ENCODE measurements around the gene CDC34.

Gene CDC34

DNA sequence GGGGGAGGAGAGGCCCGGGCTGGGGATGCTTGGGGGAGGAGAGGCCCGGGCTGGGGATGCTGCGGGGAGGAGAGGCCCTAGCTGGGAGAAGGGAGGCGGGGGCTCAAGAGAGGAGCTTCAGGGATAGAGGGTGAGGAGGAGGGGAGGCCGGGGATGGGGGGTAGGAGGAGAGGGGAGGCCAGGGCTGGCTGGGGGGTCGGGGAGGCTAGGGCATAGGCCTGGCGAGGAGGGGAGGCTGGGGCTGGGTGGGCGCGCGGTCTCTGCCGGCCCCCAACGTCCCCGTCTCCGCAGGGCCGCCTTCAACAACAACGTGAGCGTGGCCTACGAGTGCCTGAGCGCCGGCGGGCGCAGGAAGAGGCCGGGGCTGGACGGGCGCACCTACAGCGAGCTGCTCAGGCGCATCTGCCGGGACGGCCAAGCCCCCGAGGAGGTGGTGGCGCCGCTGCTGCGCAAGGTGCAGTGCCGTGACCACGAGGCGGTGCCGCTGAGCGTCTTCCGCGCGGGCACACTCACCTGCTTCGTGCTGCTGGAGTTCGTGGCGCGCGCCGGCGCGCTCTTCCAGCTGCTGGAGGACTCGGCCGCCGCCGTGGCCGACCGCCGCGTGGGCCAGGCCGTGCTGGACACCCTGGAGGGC is 12.8 kb upstream of the CDC34 start:
- TF ChIP-seq, protein P1, sequence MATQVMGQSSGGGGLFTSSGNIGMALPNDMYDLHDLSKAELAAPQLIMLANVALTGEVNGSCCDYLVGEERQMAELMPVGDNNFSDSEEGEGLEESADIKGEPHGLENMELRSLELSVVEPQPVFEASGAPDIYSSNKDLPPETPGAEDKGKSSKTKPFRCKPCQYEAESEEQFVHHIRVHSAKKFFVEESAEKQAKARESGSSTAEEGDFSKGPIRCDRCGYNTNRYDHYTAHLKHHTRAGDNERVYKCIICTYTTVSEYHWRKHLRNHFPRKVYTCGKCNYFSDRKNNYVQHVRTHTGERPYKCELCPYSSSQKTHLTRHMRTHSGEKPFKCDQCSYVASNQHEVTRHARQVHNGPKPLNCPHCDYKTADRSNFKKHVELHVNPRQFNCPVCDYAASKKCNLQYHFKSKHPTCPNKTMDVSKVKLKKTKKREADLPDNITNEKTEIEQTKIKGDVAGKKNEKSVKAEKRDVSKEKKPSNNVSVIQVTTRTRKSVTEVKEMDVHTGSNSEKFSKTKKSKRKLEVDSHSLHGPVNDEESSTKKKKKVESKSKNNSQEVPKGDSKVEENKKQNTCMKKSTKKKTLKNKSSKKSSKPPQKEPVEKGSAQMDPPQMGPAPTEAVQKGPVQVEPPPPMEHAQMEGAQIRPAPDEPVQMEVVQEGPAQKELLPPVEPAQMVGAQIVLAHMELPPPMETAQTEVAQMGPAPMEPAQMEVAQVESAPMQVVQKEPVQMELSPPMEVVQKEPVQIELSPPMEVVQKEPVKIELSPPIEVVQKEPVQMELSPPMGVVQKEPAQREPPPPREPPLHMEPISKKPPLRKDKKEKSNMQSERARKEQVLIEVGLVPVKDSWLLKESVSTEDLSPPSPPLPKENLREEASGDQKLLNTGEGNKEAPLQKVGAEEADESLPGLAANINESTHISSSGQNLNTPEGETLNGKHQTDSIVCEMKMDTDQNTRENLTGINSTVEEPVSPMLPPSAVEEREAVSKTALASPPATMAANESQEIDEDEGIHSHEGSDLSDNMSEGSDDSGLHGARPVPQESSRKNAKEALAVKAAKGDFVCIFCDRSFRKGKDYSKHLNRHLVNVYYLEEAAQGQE (IDR thresholded peaks at IDR 0.05; ENCODE audit: low read depth), result no peak
- TF ChIP-seq TCF12 (IDR thresholded peaks at IDR 0.05; ENCODE audit: low read depth) (no peak), TEAD4 (IDR thresholded peaks at IDR 0.05) (no peak), TAF1 (IDR thresholded peaks at IDR 0.05; ENCODE audit: low read depth) (no peak), YY1 (IDR thresholded peaks at IDR 0.05; ENCODE audit: low read depth) (no peak)

DNA sequence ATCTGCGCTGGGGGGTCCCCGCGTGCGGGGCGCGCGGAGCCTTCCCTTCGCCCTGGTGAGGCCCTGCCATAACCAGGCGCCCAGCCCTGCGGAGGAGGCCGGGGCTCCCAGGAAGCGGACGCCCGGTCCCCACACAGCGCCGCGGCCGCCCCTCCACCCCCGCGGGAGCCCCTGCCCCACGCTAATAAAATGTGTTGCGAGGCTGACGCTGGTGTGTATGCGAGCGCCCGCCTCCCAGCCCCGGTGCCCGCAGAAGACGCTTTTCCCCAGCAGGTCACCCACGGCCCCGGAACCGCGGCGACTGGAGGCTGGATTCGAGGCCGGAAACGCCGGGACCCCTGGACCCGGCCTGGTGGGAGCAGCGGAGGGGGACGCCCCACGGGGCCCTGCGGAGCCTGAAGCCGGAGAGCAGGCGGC is 12.1 kb upstream of the CDC34 start:
- TF ChIP-seq EGR1 (IDR thresholded peaks at IDR 0.05) (no peak), TAF1 (IDR thresholded peaks at IDR 0.05; ENCODE audit: low read depth) (no peak), FOXM1 (IDR thresholded peaks at IDR 0.05; ENCODE audit: borderline replicate concordance, low read depth) (no peak), TEAD4 (IDR thresholded peaks at IDR 0.05) (no peak)
- TF ChIP-seq, protein P1 (IDR thresholded peaks at IDR 0.05; ENCODE audit: low read depth), result no peak
- TF ChIP-seq, protein P2, sequence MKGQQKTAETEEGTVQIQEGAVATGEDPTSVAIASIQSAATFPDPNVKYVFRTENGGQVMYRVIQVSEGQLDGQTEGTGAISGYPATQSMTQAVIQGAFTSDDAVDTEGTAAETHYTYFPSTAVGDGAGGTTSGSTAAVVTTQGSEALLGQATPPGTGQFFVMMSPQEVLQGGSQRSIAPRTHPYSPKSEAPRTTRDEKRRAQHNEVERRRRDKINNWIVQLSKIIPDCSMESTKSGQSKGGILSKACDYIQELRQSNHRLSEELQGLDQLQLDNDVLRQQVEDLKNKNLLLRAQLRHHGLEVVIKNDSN (IDR thresholded peaks at IDR 0.05), result no peak

DNA sequence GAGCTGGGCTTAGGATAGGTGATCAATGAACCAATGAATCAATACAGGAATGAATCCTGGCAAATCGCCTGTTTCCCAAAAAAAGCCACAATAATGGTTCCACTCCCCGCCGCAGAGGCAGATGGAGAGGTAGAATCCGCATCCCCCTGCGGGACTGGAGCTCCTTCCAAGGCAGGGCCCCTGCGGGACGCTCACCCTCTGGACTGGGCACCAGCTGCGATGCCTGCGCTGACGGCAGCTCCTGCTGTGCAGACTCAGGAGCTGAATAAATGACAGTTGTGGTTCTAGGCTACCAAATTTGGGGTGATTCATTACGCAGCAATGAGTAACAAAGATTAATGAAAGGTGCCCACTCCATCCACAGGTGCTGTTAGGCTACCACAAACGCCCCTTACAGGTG is 8.8 kb upstream of the CDC34 start:
- TF ChIP-seq, protein P3, sequence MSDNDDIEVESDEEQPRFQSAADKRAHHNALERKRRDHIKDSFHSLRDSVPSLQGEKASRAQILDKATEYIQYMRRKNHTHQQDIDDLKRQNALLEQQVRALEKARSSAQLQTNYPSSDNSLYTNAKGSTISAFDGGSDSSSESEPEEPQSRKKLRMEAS (IDR thresholded peaks at IDR 0.05), result no peak
- TF ChIP-seq YY1 (IDR thresholded peaks at IDR 0.05; ENCODE audit: low read depth) (no peak), NFIC (IDR thresholded peaks at IDR 0.05) (no peak), EP300 (IDR thresholded peaks at IDR 0.05; ENCODE audit: borderline replicate concordance) (no peak), ZBTB7A (IDR thresholded peaks at IDR 0.05; ENCODE audit: low read depth) (no peak), CEBPB (IDR thresholded peaks at IDR 0.05) (no peak), EGR1 (IDR thresholded peaks at IDR 0.05) (no peak)

DNA sequence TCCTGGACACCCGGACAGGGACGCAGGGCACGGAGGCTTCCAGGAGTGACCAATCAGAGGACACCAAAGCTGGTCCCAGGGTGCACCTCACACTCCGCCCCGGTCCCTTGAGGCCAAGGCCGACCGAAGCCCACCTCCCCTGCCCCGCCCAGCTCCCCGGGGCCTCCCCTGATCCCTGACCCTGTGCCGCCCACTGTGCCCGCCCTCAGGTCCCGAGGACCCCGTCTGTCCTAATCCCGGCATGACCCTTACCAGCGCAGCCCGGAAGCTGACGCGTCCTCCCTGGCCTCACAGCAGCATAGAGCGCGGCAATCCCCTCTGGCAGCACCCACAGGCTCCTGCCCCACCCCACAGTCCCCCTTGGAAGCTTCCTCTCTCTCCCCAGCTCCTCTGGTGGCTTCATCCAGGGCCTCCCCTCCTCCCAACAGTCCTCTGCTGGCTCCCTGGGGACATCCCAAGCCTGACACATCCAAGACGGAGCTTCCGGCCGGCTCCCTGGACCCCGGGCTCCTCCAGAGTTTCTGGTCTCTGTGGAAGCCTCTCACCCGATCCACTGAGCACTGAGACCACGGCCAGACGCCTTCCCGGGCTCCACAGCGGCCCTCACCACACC is 7.4 kb upstream of the CDC34 start:
- TF ChIP-seq, protein P2 (IDR thresholded peaks at IDR 0.05), result no peak
- TF ChIP-seq ZBTB7A (IDR thresholded peaks at IDR 0.05; ENCODE audit: low read depth), result no peak; the same call in 1 of the 2 replicates
- TF ChIP-seq, protein P1 (IDR thresholded peaks at IDR 0.05; ENCODE audit: low read depth), result no peak
- TF ChIP-seq EP300 (IDR thresholded peaks at IDR 0.05; ENCODE audit: borderline replicate concordance), result no peak
- TF ChIP-seq TAF1 (IDR thresholded peaks at IDR 0.05; ENCODE audit: low read depth), result no peak
- TF ChIP-seq, protein P3 (IDR thresholded peaks at IDR 0.05), result no peak
- TF ChIP-seq NFIC (IDR thresholded peaks at IDR 0.05), result no peak
- TF ChIP-seq FOXM1 (IDR thresholded peaks at IDR 0.05; ENCODE audit: borderline replicate concordance, low read depth), result no peak
- TF ChIP-seq TEAD4 (IDR thresholded peaks at IDR 0.05), result no peak
- TF ChIP-seq YY1 (IDR thresholded peaks at IDR 0.05; ENCODE audit: low read depth), result no peak
- no peak for TF ChIP-seq CEBPB (IDR thresholded peaks at IDR 0.05)
- TF ChIP-seq EGR1 (IDR thresholded peaks at IDR 0.05), result no peak
- no peak for TF ChIP-seq RAD21 (IDR thresholded peaks at IDR 0.05; ENCODE audit: low read depth)

DNA sequence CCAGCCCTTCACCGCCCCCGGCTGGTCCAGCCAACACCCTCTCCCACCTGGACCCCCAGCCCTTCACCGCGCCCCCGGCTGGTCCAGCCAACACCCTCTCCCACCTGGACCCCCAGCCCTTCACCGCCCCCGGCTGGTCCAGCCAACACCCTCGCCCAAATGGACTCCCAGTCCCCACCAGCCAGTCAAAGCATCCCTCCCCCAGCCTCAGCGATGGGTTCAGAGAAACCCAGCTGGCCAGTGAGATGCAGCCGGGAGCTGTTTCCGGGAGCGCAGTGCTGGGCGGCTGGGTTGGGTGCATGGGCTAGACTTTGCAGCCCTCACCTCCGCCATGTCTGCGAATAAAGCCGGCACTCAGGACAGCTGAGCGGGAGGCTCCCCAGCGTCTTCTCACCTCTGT is 6.5 kb upstream of the CDC34 start:
- no peak for TF ChIP-seq EGR1 (IDR thresholded peaks at IDR 0.05)
- TF ChIP-seq CREB1 (IDR thresholded peaks at IDR 0.05; ENCODE audit: low read depth), result no peak
- TF ChIP-seq, protein P2 (IDR thresholded peaks at IDR 0.05), result no peak
- no peak for TF ChIP-seq EP300 (IDR thresholded peaks at IDR 0.05; ENCODE audit: borderline replicate concordance)
- no peak for TF ChIP-seq TEAD4 (IDR thresholded peaks at IDR 0.05)
- TF ChIP-seq, protein P1 (IDR thresholded peaks at IDR 0.05; ENCODE audit: low read depth), result no peak
- TF ChIP-seq, protein P3 (IDR thresholded peaks at IDR 0.05), result no peak
- TF ChIP-seq FOXM1 (IDR thresholded peaks at IDR 0.05; ENCODE audit: borderline replicate concordance, low read depth), result no peak
- no peak for TF ChIP-seq NFIC (IDR thresholded peaks at IDR 0.05)
- TF ChIP-seq CEBPB (IDR thresholded peaks at IDR 0.05), result no peak
- no peak for TF ChIP-seq TAF1 (IDR thresholded peaks at IDR 0.05; ENCODE audit: low read depth)
- no peak for TF ChIP-seq TCF12 (IDR thresholded peaks at IDR 0.05; ENCODE audit: low read depth)
- TF ChIP-seq YY1 (IDR thresholded peaks at IDR 0.05; ENCODE audit: low read depth), result no peak
- no peak for TF ChIP-seq ZBTB7A (IDR thresholded peaks at IDR 0.05; ENCODE audit: low read depth)
- no peak for TF ChIP-seq RAD21 (IDR thresholded peaks at IDR 0.05; ENCODE audit: low read depth)
